HG02885 (cell line): Measurements from ENCODE around the gene CCNL1.

Experiments
- ATAC-seq: cut with Tn5 transposase; IDR thresholded peaks from one replicate; pipeline ENCODE4 v1.9.1; 2021; ENCODE audit warnings: mild to moderate bottlenecking; ENCODE audit not compliant: unreplicated experiment, poor library complexity

CCNL1 gene

DNA sequence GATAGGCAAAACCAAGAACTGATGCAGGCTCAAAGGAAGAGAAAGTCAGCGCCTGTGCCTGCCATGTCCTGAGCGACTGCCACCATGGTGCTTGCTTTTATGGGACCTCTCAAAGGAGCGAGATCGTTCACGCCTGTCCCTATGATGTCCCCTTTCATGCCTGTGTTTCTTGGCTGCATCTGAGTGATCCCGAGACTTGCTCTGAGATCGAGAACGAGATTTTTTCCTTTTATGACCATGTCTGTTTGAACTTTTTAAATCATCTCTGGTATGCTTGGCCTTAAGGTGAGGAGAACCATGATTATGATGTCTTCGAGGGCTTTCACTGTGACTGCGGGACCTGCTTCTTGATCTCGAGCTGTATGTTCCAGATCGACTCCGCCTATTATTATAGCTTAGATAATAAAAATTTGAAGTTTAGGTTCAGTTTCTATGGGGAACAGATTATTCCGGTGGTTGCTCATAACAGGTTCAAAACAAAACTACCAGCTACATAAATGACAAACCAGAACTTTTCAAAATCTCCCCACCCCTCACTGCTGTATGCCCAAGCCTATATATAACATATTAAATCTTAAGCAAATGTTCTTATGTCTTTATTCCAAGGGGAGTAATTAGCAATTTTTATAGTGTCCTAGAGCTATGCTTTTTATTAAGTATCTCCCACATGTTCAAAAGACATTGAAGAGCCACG is 11.6 kb downstream of the CCNL1 start:
- peak; percentile 77 for ATAC-seq

DNA sequence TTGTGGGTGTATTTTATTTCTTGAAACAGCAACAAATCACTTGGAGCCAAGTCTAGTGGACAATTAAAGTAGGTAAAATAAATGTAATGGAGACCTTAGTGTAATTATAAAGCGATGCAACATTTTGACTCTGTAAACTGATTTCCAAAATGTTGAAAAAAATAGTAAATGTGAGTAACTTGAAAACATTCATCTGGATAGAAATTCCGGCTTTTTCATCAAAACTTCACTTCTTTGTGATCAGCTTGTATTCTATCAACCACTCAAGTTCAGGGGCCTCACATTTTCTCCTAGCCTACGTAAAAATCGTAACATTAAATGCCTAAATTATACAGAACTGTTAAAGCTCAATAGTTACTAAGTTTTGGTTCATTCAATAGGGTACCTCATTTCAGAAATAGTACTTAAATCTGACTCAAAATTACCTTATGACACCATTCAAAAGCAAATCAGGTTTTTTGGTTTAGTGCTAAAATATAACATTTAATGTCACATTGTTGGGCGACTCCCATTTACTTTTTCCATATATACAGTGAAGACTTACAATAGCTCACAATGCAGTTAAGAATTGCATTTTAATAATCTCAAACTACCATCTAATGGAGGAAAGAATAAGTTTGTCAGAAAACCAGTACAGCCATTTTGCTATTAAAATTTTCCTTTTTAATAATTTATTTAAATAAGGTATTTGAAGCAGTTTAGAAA is 12.7 kb downstream of the CCNL1 start:
- ATAC-seq, result no peak

GRCh38 chr3:157145606-157146322 is 14.2 kb downstream of the CCNL1 start:
- ATAC-seq, result no peak

DNA sequence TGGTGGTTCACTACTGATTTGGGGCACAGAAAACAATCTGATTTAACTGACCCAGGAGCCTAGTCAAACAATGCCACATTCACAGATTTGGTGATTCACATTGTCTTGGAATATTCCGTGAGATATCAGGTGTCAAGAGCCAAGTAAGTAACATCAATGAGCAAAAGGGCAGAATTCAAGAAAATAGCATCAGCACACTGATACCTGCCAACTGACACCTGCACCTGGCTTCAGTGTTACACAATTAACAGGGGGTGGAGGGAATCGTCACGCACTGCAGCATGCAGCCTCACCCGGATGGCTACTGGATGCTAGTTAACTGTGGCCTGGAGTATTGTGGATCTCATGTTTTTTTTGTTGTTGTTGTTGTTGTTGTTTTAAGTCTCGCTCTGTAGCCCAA is 17.6 kb downstream of the CCNL1 start:
- no peak for ATAC-seq

- ATAC-seq, result no peak
These were observed 19.9 kb downstream of the CCNL1 start for GRCh38 chr3:157139938-157140534.

DNA sequence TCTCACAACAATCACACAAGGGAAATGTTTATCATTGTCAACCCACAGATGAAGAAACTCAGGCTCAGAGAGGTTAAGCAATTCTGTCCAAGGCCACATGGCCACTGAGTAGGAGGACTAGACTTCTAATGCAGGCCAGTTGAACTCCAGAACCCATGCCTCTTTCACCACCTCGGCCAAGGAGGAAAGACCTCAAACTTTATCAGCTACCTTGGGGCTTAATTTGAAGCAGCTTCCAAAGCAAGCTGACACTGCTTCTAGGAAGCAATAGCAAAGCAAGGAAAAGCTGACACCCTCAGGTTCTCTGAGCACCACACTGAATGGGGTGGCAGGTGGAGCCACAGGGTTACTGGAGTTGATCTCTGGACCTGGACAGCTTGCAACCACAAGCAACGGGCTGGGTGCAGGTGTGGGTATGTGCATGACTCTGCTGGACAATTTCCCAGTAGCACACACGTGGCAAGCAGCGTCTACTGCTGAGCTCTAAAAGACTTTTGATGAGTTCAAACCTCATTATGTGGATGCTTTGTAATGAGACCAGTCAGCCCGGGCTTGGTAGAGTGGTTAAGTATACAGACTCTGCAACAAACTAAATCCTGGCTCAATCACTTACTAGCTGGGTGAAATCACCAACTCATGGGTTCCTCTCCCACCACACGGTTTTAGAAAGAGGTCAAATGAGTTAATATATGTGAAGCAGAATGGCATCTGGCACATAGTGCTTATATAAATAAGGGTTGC is 23.1 kb downstream of the CCNL1 start:
- peak; percentile 5 for ATAC-seq

- ATAC-seq, result no peak
These were observed 24.1 kb downstream of the CCNL1 start for GRCh38 chr3:157135671-157136396.

DNA sequence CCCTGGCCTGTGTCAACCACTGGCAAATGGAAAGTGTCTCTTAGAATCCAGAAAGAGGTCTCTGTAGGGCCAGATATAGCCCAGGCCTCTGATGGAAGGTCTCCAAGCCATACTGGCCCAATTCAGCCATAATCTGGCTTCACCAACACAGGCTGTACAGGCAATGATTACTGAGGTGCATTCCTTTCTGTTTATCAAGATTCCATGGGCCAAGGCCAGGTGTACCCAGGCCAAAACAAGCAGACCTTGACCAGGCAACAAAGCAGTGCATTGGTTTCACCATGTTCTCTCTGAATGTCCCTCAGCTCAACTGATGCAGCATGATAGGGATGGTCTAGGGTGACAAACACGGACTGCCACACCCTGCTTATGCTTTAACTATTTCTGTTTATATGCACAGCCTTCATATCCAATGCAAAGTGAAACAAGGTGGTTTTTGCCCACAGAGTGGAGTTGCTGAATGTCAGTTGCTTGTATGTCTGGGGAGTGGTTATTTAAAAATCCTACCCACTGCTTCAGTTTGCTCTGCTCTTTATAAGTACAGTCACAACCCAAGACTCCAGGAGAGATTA is 25.2 kb downstream of the CCNL1 start:
- peak; percentile 60 for ATAC-seq

DNA sequence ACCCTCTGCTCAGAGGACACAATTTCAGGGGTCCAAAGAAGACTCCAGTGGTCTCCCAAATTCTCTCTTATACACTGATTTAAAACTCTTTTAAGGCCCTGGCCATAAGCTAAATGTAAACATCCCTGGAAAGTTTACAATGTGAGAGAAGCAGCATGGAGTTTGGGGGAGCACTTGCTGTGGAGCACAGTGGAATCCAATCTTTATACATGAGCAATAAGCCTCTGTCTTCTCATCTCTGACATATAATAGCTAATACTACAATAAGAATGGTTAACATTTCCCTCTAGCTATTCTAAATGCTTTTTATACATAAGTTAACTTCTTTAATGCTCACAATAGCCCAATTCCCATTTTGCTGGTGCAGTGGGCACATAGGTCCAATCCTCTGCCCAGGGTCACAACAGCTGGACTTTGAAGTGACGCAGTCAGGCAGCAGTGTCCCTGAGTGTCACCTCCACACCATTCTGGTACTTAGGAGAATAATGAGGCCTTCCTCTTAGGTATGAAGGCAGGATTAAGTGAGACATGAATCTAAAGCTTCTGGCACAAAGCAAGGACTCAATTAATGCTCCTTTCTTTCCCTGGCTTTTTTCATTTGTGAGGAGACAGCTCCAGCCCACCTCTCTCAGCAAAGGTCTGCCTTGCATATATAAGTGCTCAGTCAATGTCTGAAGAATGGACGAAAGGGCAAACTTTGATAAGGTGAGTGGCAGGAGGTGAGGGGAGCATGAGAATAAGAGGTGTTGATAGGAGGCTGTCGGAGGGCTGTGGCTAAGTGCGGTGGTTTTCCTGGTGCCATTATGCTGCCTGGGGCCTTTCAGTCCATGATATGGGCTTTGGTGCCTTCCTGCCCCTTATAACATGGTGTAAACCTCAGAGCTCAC is 26.3 kb downstream of the CCNL1 start:
- ATAC-seq, result no peak

DNA sequence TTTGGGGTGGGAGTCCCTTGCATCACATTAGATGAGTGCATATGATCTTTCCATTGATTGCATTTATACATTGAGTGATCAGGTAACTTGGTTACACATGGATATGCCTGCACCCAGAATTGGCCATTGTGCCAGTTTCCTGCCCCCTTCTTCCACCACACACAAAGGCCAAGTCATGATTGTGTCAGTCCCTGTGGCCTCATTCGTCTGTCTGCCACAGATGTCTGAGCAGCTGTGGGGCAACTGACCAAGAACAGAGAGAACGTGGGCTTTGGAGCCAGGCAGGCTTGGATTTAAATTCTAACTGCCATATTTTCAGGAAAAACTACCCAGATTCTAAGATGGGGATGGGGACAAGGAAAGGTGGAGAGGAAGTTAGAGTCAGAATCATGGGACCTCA is 27.0 kb downstream of the CCNL1 start:
- no peak for ATAC-seq

GRCh38 chr3:157132341-157132740 is 27.6 kb downstream of the CCNL1 start:
- no peak for ATAC-seq

DNA sequence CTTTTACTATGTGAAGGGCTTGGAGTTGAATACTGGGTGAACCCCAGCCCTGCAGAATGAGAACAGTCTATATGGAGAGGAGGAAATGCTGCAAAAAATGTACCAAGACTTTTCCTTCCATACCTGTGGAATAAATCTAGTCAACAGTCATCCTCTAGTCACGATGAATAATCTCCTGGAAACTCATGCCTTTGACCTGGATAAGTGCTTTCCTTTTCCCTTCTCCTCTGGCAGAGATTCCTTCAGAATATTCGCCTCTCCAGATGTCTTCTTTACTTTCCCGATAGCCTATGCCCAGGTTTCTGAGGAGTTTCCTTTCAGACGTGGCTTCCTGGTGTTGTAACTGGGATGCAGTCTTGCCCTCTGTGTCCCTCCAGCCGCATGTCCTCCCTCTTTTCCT is 28.1 kb downstream of the CCNL1 start:
- ATAC-seq, result no peak

DNA sequence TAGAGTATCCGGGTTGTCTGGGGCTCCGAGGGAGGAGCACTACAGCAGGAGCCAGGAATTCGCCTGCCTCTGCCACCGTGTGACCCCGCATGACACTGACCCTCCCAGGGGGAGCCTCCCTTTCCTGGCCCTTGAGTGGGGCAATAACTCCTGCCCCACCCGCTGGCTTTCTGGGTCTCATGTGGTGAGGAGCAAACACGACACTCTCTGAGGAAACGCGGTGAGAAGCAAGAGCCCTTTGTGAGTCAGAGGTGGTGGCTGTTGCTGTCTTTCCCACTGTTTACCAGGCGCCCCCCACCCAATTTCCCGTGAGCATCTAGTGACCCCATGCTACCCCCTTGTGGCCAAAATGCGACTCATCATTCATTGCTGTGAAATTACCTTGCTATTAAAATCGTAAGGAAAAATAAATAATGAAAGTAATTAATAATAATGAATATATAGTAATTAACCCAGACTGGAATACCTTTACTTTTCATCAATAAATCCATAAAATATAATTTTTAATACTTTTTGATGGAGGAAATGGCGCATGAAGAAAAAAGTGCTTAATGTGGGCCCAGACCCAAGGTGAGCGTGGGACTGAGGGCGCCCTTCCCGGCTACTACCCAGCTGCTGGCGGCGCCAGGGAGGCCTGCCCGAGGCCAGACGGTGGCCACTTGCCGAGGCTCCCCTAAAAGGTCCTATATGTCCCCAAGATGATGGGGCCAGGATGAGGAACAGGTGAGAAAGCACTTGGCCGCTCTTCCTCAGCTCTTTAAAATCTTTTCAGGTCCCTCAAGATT is 29.3 kb downstream of the CCNL1 start:
- no peak for ATAC-seq

GRCh38 chr3:157129803-157130466 is 30.0 kb downstream of the CCNL1 start:
- no peak for ATAC-seq

DNA sequence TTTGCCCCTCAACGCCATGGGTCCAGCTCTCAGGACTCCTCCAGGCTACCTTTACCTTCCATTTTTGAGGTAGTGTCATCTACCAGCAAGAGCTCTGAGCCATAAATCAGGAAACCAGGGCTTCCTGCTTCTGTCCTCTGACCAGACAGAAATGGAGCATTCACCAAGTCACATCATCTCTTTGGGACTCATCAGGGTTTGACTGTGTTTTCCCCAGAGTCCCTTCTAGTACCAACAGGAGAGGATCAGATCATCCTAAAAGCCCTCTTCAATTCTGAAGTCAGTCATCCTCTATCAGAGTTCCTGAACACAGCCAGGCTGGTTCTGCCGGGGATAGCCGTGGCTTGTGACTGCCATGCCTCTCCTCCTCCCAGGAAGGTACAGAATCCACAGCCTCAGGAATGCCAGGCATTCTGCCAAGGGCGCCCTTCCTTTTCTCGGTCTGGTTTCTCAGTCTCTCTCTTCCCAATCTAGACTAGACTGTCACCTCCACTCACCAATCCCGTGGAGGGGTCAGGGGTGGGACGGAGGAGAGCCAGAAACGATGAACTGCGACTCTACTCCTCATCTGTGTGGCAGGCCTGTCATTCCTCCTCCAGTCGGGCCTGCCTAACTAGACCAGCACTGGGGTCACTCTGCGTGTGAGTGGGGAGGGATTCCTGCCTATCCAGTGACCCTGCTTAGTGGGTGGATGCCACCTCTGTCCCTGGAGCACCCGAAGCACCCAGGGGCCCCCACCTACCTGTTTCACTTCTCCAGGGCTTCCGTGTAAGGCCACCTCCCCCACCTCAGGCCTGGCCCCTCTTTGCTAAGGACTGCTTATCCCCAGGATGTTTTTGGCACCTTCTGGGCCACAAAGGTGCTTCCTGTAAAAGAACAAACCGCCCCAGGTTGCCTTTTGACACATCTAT is 30.9 kb downstream of the CCNL1 start:
- no peak for ATAC-seq
